Neural progenitor cell (in vitro differentiated cells): ENCODE data around the gene MYO1E.

Experiments
- EZH2 ChIP-seq: fragments of 200-600 bp; sonication (generic); IDR thresholded peaks from 2 replicates; pipeline ENCODE4 v1.6.1; 2017; ENCODE audit warnings: antibody characterized with exemption, mild to moderate bottlenecking, moderate library complexity
- EZH2phosphoT487 ChIP-seq: fragments of 200-600 bp; sonication (generic); IDR thresholded peaks from 2 replicates; pipeline ENCODE4 v1.6.1; 2017; ENCODE audit warnings: antibody characterized with exemption
- TF ChIP-seq, protein P1 (sequence below): fragments of 200-600 bp; sonication (generic); IDR thresholded peaks from 2 replicates; pipeline ENCODE4 v1.5.1; 2017; ENCODE audit warnings: antibody characterized with exemption, mild to moderate bottlenecking

DNA sequence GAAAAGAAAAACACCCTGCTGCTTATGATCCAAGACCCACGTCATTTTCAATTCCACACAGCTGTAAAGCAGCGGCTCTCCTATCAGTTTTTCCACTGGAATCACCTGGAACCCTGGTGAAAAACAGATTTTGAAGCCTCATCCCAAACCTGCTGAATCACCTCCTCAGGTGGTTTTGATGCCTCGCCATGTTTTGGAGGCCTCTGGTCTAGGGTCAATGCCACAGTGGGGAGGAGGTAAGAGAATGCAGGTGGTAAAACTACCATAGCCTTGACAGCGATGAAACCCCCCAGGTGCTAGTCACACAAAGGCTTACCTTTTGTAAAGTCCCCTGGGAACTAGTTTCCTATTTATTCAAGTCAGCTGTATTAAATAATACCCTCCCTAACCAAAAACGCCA, 24.8 kb downstream of the MYO1E start:
- TF ChIP-seq, protein P1, sequence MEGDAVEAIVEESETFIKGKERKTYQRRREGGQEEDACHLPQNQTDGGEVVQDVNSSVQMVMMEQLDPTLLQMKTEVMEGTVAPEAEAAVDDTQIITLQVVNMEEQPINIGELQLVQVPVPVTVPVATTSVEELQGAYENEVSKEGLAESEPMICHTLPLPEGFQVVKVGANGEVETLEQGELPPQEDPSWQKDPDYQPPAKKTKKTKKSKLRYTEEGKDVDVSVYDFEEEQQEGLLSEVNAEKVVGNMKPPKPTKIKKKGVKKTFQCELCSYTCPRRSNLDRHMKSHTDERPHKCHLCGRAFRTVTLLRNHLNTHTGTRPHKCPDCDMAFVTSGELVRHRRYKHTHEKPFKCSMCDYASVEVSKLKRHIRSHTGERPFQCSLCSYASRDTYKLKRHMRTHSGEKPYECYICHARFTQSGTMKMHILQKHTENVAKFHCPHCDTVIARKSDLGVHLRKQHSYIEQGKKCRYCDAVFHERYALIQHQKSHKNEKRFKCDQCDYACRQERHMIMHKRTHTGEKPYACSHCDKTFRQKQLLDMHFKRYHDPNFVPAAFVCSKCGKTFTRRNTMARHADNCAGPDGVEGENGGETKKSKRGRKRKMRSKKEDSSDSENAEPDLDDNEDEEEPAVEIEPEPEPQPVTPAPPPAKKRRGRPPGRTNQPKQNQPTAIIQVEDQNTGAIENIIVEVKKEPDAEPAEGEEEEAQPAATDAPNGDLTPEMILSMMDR = no peak
- TF ChIP-seq EZH2phosphoT487 (no peak), EZH2 (no peak)
